T-helper 22 cell (primary cell): ENCODE results near the gene TMEM108.
"Not testable (repeated sequence)": the region's sequence is repeated elsewhere in the genome, so short reads cannot be mapped to it uniquely, and the experiment has no call there.

Experiments used
- DNase-seq: peaks from one replicate; pipeline ENCODE4 v3.0.0-alpha.2; 2020; ENCODE audit warnings: low read depth

TMEM108 gene

DNA sequence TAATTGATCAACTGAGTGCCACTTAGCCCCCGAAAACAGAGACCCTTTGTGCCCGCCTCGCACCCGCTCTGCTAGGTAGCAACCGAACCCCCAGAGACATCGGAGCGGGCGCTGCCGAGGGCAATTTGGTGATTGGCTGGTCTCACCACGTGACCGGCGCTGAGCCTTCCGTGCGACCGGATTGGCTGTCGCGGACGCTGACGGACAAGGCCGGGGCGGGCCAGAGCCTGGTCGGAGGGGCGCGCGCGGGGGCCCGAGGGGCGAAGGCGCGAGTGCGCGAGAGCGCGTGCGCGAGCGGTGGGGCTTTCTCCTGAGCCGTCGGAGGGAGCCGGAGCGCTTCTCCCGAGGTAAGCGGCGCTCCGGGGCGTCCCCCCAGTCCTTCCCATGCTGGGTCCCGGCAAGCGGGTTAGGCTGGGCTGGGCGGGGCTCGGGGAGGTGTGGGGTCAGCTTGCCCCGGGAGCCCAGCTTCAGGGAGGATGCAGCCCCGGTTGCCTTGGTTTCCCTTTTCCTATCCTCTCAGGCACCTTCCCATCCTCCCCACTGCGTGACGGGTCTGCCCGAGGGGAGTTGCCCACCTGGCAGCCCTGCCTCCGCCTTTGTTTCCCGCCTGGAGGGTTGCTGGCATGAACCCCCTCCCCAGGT lies at the start of gene TMEM108:
Gene TMEM108, plus strand, starts transcription at position 303 of the 642 bp plus-strand sequence.
- DNase-seq = no peak

DNA sequence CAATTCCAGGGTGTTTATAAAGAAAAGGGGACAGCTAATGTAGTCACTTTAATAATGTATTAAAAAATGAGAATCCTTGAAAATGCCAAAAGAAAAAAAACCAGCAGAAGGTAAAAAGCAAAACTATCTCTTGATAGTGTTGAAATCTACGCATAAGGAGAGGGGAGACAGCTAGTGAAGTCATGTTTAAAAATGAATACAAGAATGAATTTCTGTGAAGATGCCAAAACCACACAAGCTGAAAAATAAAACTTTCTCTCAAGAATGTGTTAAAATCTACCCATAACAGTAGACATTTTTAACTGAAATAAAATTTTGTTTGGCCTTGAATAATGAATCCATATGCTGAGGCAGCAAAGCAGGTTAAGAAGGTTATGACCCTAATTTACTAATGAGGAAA lies 42.2 kb upstream of the TMEM108 start:
- DNase-seq = no peak

DNA sequence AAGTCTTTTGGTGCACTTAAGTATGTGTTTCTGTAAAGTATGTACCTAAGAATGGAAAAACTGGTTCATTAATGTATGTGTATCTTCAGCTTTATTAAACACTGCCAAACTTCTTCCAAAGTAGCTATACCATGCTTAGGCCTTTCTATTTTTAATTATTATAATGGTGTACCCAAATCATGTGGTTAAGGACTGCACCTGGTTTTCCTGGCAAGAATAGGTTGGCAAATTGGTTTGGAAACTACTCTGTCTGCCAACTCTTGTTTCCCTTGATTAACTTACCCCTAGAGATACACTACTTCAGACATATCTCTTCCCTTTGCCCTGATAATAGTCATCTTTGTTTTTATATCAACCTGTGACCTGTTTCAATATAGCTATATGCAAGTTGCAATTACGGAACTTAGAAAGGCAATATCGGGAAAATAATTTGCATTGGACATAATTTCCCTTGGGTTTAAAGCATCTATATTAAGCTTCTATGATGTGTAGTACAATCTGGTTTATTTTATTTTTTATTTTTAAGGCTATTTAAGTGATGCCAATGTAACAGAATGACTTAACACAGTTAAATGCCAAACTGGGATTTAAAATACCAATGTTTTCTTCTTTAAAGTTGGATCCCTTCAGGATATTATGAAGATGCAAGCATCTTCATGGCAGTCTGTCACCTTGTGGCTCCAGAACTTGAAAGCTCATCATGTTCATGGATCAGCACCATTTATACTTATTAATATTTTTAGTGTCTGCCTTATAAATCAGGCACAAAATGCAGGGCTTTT lies 40.6 kb upstream of the TMEM108 start:
- no peak for DNase-seq

DNA sequence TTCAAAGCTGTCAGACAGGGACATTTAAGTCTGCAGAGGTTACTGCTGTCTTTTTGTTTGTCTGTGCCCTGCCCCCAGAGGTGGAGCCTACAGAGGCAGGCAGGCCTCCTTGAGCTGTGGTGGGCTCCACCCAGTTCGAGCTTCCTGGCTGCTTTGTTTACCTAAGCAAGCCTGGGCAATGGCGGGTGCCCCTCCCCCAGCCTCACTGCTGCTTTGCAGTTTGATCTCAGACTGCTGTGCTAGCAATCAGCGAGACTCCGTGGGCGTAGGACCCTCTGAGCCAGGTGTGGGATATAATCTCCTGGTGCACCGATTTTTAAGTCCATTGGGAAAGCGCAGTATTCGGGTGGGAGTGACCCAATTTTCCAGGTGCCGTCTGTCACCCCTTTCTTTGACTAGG lies 33.2 kb upstream of the TMEM108 start:
- DNase-seq = not testable (repeated sequence)

DNA sequence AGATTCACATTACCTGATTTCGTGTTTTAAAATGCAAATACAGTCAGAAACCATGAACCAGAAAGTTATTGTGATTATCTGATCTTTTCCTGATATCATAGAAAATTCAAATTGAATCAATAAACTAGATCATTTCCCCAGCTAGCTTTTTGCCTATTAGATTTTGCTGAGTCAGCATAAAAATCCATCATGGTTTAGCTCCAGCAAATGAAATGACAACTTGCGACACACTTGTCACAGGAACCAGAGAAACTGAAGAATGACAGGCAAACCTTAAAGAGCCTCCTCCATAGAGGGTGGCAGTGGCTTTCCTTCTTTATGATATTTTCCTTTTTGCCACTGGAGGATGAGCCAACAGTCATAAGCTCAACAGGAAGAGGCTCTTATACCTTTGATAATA lies 30.6 kb upstream of the TMEM108 start:
- no peak for DNase-seq

DNA sequence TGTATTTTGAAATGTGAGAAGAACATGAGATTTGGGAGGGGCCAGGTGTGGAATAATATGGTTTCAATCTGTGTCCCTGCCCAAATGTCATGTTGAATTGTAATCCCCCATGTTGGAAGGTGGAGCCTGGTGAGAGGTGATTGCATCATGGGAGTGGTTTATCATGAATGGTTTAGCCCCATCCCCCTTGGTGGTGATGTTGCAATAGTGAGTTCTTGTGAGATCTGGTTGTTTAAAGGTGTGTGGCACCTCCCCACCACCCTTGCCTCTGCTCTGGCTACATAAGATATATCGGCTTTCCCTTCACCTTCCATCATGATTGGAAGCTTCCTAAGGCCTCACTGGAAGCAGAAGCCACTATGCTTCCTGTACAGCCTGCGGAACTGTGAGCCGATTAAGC lies 23.9 kb upstream of the TMEM108 start:
- no peak for DNase-seq

DNA sequence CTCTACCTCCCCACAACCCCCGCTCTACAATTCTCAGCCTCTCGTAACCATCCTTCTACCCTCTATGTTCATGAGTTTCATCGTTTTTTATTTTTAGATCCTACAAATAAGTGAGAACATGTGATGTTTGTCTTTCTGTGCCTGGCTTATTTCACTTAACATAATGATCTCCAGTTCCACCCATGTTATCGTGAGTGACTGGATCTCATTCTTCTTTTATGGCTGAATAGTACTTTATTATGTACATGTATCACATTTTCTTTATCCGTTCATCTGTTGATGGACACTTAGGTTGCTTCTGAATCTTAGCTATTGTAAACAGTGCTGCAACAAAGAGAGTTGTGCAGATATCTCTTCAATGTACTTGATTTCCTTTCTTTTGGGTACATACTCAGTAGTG lies 22.6 kb upstream of the TMEM108 start:
- not testable (repeated sequence) for DNase-seq

DNA sequence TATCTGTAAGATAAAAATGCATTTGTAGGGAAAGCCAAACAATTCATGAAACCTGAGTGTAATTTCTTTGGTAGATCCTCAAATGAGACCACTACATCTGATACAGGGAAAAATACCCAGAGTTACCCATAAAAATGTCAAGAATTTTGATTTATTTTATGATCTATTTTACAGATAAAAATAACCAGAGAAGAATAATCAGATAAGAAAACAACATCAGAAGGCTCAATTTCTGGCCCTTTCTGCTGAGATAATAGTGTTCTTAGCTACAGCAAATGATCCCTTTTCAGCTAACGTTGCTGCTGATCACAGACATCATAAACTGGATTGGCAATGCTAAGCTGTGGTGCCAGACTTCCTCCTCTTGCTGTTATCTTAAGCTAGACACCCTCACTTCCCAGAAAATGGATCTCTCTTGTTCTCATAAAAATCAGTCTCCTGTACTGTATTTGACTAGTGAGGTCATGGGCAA lies 21.3 kb upstream of the TMEM108 start:
- DNase-seq = no peak

DNA sequence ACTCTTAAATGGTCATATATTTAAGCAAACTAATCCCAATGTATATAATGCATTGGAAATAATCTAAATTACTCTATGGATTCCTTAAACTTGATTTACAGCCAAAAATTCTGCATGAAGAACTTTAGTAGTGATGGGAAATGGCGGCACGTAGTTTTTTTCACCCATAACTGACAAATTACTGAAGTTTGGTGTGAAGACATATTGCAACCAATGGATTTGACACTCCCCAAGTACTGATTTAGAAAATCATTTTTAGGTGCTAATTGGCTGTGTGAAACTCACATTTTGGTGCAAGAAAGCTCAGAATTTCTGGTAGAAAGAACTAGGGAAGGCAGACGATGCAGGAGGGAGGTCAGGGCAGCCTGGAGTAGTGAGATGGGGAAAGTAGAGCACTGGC lies 19.3 kb upstream of the TMEM108 start:
- no peak for DNase-seq

DNA sequence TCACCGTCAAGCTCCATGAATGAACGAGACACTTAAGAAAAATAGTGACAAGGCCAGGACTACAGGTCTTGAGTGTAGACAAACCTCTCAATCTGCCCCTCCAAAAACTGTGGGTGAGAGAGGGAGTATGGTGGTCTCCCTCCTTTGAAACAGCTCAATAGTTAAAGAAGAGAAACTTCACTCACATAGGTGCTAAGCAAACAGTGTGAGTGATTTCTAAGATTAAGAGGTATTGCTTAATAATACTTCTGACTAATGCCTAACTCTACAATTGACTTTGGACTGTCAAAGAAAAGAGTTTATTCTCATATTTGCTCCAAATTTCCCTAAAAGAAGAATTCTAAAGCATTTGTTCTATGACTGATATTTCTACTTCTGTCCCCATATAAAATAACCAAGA lies 17.0 kb upstream of the TMEM108 start:
- DNase-seq = no peak

DNA sequence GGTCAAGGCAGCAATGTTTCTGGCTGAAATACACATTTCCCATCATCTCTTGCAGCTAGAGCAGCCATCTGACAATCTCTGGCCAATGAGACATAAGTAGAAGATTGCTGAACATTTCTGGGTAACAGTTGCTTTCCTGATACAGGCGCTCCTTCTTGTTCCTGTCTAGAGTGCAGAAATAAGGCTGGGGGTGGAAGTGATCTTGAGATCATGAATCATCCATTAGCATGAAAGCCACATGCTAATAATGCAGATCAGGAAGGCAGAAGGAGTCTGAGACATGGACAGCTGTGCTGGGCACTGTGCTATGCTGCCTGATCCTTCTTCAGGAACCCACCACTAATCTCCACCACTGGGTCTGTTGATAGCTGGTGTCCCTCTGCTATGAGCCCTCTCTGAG lies 14.8 kb upstream of the TMEM108 start:
- DNase-seq = no peak

DNA sequence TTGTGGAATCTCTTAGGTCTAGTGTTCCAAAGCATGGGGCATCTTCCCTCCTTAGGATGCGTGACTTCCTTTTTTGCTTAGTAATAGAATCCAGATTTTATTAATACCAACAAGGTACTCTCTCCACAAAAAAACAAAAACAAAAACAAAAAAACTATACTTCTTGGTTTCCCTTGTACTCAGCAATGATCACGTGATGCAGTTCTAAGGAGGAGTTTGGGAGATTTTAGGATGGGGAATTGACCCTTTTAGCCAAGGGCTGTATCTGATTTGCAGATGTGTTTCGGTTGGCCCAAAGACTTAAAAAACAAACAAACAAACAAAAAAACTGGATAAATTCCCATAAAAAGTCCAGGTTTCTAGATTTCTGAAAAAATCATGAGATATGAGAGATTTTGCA lies 12.6 kb upstream of the TMEM108 start:
- DNase-seq = no peak

DNA sequence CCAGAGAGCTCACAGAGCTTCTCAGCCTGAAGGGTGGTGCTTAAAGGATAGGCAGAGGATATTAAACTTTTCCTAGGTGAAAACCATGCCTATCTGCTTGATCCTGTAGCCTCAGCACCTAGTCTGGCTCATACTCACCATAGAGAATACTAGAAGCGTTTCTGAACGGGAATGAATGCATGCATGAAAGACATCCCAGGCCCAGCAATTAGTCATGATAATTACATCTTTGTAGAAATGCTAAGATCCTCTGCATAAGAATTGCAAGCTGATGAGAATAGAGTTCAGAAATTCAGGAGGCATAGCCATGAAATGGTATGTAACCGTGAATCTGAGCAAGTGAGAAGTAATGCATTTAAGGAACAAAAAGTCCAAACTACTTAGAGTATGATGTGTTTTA lies 5.9 kb upstream of the TMEM108 start:
- no peak for DNase-seq

DNA sequence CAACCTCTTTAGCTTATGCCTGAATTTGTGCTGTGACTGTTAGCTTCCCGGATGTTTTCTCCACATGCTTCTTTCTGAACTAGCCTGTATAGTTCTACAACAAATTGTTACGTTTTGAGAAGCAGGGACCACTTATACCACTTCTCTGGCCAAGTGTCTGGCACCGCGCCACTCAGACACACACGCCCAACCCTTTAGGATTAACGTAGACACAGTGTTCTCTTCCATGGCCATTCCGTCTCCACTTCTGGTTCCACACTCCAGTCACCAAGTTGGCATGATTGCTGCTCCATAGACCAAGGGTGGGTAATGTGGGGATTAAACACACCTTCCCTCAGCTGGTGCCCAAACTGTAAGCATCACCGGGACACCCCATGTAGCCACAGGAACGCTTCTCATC lies 755 bp upstream of the TMEM108 start:
- DNase-seq = no peak

DNA sequence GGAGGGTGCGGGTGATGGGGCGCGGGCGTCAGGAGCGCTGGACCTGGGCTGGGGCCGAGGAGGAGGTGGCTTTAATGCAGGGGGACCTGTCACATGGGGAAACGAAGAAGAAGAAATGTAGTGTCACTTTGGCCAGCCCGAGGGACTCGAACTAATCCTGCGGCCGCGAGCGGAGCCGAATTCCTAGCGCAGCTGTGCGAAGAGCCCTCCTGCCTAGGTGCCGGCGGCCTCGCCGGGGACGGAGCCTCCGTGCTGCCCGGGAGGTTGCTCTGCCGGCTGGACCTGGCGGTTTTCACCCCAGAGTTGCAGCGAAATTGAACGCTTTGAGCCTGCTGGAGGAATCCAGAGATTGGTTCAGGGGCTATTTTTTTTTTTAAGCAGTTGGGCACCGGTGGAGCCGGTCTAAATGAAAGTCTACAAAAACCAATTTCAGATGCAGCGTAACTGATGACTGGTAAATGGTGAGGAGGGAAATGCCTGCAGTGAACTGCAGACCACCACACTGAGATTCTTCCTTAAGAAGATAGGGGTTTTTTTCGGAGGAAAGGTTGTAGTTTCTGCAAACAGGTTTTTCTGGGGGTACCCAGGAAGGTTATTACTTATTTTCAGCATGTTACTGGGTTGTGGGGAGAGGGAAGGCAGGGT lies 662 bp downstream of the TMEM108 start:
- no peak for DNase-seq

DNA sequence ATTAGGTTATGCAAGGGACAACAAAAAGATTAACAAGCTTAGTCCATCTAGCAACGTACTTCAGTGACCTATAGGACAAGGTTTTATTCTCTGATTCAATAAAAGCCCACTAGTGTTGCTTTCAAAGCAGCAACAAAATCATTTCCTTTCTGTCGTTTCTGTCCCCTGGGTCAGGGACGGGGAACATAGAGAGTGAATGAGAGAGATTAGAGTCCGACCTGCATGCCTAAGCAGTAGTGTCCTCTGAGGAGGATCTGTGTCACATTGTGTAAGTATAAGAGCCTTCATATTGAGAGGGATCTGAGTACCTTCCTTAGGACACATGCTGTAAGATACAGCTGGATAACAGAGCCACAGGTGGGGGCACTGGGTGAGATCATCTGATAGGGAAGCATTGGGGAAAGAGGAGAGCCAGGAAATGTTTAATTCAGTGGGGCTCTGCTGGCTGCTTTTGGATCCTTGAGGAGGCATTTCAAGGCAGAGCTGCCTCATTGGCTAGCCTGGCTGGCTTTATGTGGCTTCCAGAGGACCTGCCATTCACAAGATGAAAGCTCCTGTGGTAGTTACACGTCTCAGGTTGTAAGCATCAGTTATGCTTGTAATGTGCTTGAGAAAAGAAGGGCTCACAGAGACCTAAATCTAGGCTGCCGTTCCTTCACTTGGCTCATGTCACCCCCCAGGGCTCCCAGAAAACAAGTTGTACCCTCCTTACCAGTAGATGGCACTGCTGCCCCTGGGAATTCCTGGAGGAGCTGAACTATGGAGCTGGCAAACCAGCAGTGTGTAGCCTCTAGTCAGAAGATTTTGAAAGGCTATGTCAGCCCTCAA lies 2.7 kb downstream of the TMEM108 start:
- DNase-seq = no peak

DNA sequence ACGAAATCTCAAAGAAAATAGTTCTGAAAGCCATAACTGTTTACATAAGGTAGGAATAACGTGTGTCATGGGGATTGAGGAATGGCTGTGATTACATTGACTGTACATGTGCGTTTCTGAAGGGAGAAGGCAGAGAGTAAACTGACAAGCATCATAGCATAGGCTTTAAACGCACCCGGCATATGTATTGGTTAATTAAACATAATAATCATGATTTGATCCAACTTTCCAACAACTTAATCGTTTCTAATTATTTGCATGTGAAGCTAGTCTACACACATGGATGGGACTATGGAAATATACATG lies 3.3 kb downstream of the TMEM108 start:
- no peak for DNase-seq

DNA sequence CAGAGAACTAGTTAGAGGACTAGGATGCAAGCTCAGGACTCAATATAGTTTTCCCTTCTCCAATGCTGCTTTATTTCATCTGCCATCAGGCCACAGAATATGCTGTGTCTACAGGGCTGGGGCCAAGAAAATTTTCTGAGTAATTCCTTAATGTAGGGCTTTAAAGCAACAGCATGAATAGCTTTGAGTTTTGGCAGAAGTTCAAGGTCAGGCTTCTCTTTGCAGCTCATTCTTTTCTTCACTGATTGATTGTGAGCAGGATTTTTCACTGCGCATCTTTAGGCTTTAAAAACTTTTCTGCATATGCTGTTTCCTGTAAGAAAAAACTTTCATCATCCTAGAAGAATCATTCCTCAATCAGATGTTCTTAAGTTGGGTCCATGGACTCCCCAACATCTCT lies 4.6 kb downstream of the TMEM108 start:
- no peak for DNase-seq

DNA sequence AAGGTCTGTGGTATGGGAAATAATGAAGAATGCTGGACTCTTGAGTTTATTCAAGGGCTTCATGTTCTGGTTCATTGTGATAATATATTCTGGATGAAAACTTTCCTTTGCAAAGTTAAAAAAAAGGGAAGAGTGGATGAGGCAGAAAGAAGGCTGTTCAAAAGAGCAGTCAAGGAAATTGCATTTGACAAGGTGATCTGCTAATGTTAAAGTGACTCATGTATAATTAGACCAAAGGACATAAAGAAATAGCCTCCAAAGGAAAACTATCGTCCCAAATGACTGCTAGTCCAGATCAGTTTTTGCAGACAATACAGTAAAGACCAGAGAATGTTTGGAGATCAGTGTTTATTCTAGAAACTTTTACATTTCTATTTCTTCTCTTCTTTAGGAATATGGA lies 9.8 kb downstream of the TMEM108 start:
- no peak for DNase-seq

DNA sequence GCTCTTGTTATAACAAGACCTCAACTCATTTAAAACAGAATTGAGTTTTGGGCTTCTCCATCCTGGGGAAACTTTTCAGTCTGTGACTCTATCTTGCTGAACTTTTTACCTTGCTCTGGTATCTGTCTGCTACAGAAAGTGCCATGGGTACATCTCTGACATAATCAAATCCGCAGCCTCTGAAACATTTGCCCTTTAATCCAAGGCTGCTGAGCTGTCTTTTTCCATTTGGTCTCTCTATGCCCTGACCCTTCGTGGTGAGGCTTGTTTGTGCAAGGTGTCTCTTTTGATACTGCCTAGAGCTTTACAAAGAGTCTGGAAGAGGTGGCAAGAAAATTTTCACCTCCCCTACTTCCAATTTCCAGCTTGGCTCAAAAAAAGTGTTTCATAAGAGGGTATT lies 11.3 kb downstream of the TMEM108 start:
- no peak for DNase-seq

DNA sequence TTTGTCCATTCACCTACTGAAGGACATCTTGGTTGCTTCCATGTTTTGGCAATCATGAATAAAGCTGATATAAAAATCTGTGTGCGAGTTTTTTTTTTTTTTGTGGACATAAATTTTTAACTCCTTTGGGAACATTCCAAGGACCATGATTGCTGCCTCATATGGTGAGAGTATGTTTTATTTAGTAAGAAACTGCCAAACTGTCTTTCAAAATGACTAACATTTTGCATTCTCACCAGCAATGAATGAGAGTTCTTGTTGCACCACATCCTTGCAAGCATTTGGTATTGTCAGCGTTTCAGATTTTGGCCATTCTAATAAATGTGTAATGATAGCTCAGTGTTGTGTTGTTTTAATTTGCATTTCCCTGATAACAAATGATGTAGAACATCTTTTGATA lies 12.7 kb downstream of the TMEM108 start:
- no peak for DNase-seq

DNA sequence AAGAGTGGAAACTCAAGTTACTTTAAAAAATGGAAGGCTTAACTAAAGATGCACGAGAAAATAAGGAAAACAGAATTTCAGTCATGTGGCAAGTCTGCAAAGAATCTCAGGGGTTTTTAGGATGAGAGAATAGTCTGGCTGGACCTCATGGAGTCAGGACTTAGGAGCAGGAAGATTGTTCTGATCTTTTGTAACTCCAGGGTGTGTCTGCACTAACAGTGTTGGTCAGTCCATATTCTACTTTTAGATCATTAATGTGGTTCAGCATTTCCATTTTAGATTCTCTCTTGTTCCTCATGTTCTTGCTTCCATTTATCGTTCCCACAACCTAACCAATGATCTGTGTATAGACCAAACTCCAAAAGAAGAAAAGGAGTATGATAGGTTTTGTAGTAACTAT lies 15.3 kb downstream of the TMEM108 start:
- DNase-seq = no peak

DNA sequence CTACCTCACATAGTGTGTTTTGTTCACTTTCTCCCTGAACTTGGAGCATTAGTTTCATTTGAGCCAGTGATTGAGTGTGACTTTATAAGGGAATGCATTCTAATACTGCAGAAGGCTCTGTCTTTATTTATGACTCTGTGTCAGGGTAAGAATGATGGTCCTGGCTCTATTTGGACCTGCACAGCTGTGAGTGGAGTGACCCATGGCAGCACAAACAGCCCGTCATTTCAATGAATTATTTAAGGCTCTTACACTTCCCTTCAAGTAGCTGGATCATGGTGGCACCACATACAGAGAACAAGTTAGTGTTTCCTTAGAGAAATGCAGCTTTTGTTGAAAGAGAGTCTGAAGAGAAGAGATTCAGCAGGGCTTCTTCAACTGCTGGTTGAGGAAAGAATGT lies 16.4 kb downstream of the TMEM108 start:
- DNase-seq = no peak
